Measurements from ENCODE around the gene NEK5.

- TF ChIP-seq CTCF (optimal IDR thresholded peaks at IDR 0.05 in 1 of 3, IDR thresholded peaks at IDR 0.05 in 1 of 3, conservative IDR thresholded peaks at IDR 0.05 in 1 of 3; ENCODE audit: extremely low read depth in 1 of 3, insufficient read depth in 2 of 3, low read length in 3 of 3), result no peak
- TF ChIP-seq EZH2 (IDR thresholded peaks at IDR 0.05; ENCODE audit: low read length), result no peak
Measured at GRCh38 chr13:52155177-52155576, 26.3 kb upstream of the NEK5 start.
